K562 (cell line): Measurements from ENCODE around the gene KLHL22. TPM values are rescaled to one million over a fixed set of nuclear protein-coding genes. Genes with fewer than 3 reads are reported as not detected.

Experiments
- CBX3 ChIP-seq, 2 experiments: IDR thresholded peaks; 1 replicate in 1 of 2; 2 replicates in 1 of 2; pipeline ENCODE4 v1.6.1; 2012; ENCODE audit warnings: inconsistent platforms in 2 of 2, low read length in 2 of 2, borderline replicate concordance in 1 of 2, control low read depth in 1 of 2
- CREM ChIP-seq: IDR thresholded peaks from 2 replicates; pipeline ENCODE4 v1.6.1; 2014; ENCODE audit warnings: antibody characterized with exemption, low read depth
- ELF2 ChIP-seq: fragments of 250-450 bp; sonication (Bioruptor Pico); IDR thresholded peaks from 2 replicates; pipeline ENCODE4 v1.5.0; 2021; ENCODE audit warnings: mild to moderate bottlenecking
- ETV1 ChIP-seq: fragments of 450-650 bp; conservative IDR thresholded peaks from 2 replicates; pipeline ENCODE4 v1.6.1; 2016; ENCODE audit warnings: missing genetic modification characterization, control low read depth, low read depth, missing compliant biosample characterization
- FOXK1 ChIP-seq: sonication (generic); formaldehyde crosslinking; IDR thresholded peaks from 2 replicates; pipeline ENCODE4 v1.8.0; 2022; ENCODE audit warnings: missing genetic modification reagents, mild to moderate bottlenecking, borderline replicate concordance
- HNRNPLL ChIP-seq: fragments of 200-400 bp; formaldehyde crosslinking; IDR thresholded peaks from 2 replicates; pipeline ENCODE4 v1.6.1; 2017; ENCODE audit warnings: low read length, low read depth, mild to moderate bottlenecking; ENCODE audit not compliant: poor library complexity, severe bottlenecking
- ILK ChIP-seq: fragments of 450-650 bp; IDR thresholded peaks from 2 replicates; pipeline ENCODE4 v1.6.1; 2016; ENCODE audit warnings: missing genetic modification characterization, low read depth, mild to moderate bottlenecking, missing compliant biosample characterization, moderate library complexity, borderline replicate concordance
- KLF1 ChIP-seq: fragments of 450-650 bp; IDR thresholded peaks from 2 replicates; pipeline ENCODE4 v1.6.1; 2016; ENCODE audit warnings: missing genetic modification characterization, missing compliant biosample characterization
- MAFK ChIP-seq: IDR thresholded peaks from 2 replicates; pipeline ENCODE4 v1.6.1; 2011; ENCODE audit warnings: low read length, improper control_type of control experiment
- MITF ChIP-seq: IDR thresholded peaks from 2 replicates; pipeline ENCODE4 v1.6.1; 2014; ENCODE audit warnings: antibody characterized with exemption
- NCOA4 ChIP-seq: fragments of 450-650 bp; IDR thresholded peaks from 2 replicates; pipeline ENCODE4 v1.6.1; 2018; ENCODE audit warnings: mild to moderate bottlenecking; ENCODE audit not compliant: partially characterized antibody
- NONO ChIP-seq, 2 experiments: fragments of 200-400 bp in 1 of 2; fragments of 450-650 bp in 1 of 2; formaldehyde crosslinking in 1 of 2; IDR thresholded peaks; 2 replicates each; pipeline ENCODE4 v1.6.1; 2017; ENCODE audit warnings: low read depth in 2 of 2, mild to moderate bottlenecking in 2 of 2, moderate library complexity in 2 of 2, low read length in 1 of 2
- TAF7 ChIP-seq: fragments of 450-650 bp; IDR thresholded peaks from 2 replicates; pipeline ENCODE4 v1.6.1; 2016; ENCODE audit warnings: missing genetic modification characterization, missing compliant biosample characterization
- XRCC3 ChIP-seq: fragments of 450-650 bp; IDR thresholded peaks from 2 replicates; pipeline ENCODE4 v1.6.1; 2017; ENCODE audit warnings: mild to moderate bottlenecking, moderate library complexity
- ZNF174 ChIP-seq: fragments of 250-450 bp; sonication (Bioruptor Pico); IDR thresholded peaks from 2 replicates; pipeline ENCODE4 v1.4.0; 2020; ENCODE audit warnings: mild to moderate bottlenecking
- ZNF23 ChIP-seq: fragments of 250-450 bp; sonication (Bioruptor Pico); IDR thresholded peaks from 2 replicates; pipeline ENCODE4 v1.4.0; 2020; ENCODE audit warnings: mild to moderate bottlenecking
- ZNF232 ChIP-seq: sonication (generic); formaldehyde crosslinking; IDR thresholded peaks from 2 replicates; pipeline ENCODE4 v1.8.0; 2022; ENCODE audit warnings: mild to moderate bottlenecking, missing genetic modification reagents
- ZNF354B ChIP-seq: fragments of 250-450 bp; sonication (Bioruptor Pico); IDR thresholded peaks from 2 replicates; pipeline ENCODE4 v1.4.0; 2020
- ZNF76 ChIP-seq: fragments of 250-450 bp; sonication (Bioruptor Pico); IDR thresholded peaks from 2 replicates; pipeline ENCODE4 v1.4.0; 2020; ENCODE audit warnings: mild to moderate bottlenecking, moderate library complexity, borderline replicate concordance
- polyA plus RNA-seq, 8 experiments: library from polyadenylated mRNA; depleted of rRNA in 4 of 8; stranded (reverse) in 5 of 8; unstranded in 3 of 8; fragments of >200 nt; fragmentation: Nextera tagmentation in 2 of 8; fragmentation: Illumina TruSeq in 1 of 8; extraction: Ambion mirVana in 2 of 8; extraction: Trizol in 1 of 8; gene quantifications; 2 replicates each; pipeline versions ENCODE4 v1.2.1 to v1.2.3, GENCODE V29; 2011 to 2014; ENCODE audit warnings: inconsistent platforms in 1 of 8, missing spikeins in 1 of 8
- total RNA-seq, 7 experiments: library from RNA; depleted of rRNA in 6 of 7; stranded (reverse); fragments of >200 nt in 6 of 7; fragmentation: Illumina TruSeq in 2 of 7; extraction: Trizol in 2 of 7; gene quantifications; 2 replicates each; pipeline versions ENCODE4 v1.2.1 to v1.2.3, GENCODE V29; 2011 to 2021; ENCODE audit warnings: low replicate concordance in 1 of 7
- TF ChIP-seq, protein P1 (sequence below): fragments of 200-800 bp; sonication (Bioruptor generic); IDR thresholded peaks from 2 replicates; pipeline ENCODE4 v1.6.1; 2017; ENCODE audit warnings: missing genetic modification characterization, missing compliant biosample characterization
- TF ChIP-seq, protein P2 (sequence below): fragments of 200-400 bp; formaldehyde crosslinking; IDR thresholded peaks from 2 replicates; pipeline ENCODE4 v1.6.1; 2017; ENCODE audit warnings: mild to moderate bottlenecking, low read depth, low read length, moderate library complexity
- TF ChIP-seq, protein P3 (sequence below): sonication (generic); formaldehyde crosslinking; IDR thresholded peaks from 2 replicates; pipeline ENCODE4 v1.8.0; 2022; ENCODE audit warnings: missing genetic modification reagents, mild to moderate bottlenecking, borderline replicate concordance

Gene KLHL22
- total and polyA plus RNA-seq, 9 of the 15 experiments (the other 6 are each of a cell fraction or from before 2014, with no cell fraction given) = 1.3 to 25.6 (median 15.2) TPM

DNA sequence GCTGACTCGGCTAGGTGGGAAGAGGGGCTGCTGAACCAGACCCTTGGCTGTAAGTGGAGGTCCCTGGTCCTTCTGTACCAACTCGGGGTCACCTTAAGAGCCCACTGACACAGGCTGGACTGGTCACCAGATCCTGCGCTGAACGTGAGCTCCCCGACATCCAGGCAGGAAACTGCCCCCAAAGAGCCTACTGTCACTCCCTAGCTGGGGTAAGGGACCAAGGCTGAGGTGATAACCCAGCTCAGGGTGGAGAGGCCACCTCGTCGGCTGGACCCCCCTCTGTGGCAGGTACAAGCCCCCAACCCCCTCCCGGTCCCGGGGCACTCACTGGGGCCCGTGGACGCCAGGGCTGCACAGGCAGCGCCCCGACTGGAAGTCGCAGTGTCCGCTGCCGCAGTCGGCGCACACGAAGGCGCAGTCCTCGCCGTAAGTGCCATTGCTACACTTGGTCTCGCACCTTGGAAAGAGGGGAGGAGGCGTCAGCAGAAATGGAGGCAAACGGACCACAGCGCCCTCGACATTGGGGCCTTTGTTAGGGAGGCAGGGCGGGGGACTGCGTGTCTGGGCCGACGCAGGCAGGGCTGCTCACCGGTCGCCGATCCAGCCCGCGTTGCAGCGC is 65.4 kb downstream of the KLHL22 start (continued):
- TF ChIP-seq ILK (tag) = no peak
- TF ChIP-seq ZNF354B = no peak
- no peak for TF ChIP-seq ETV1
- no peak for TF ChIP-seq KLF1 (tag)
- TF ChIP-seq ZNF76 = no peak
- no peak for TF ChIP-seq ZNF23 (CRISPR knock-in tag)
- no peak for TF ChIP-seq MAFK
- no peak for TF ChIP-seq ZNF174
- TF ChIP-seq ZNF232 (CRISPR knock-in tag) = no peak
- no peak for TF ChIP-seq TAF7 (tag)
- TF ChIP-seq MITF = no peak
- TF ChIP-seq, protein P1, sequence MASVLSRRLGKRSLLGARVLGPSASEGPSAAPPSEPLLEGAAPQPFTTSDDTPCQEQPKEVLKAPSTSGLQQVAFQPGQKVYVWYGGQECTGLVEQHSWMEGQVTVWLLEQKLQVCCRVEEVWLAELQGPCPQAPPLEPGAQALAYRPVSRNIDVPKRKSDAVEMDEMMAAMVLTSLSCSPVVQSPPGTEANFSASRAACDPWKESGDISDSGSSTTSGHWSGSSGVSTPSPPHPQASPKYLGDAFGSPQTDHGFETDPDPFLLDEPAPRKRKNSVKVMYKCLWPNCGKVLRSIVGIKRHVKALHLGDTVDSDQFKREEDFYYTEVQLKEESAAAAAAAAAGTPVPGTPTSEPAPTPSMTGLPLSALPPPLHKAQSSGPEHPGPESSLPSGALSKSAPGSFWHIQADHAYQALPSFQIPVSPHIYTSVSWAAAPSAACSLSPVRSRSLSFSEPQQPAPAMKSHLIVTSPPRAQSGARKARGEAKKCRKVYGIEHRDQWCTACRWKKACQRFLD (CRISPR knock-in tag) = no peak
- TF ChIP-seq CBX3 (IDR thresholded peaks at IDR 0.05; ENCODE audit: borderline replicate concordance in 1 of 2, low read length in 2 of 2) = no peak
- TF ChIP-seq XRCC3 = no peak
- peak; percentile 63 for TF ChIP-seq HNRNPLL
- 0 out of 2 replicates have a peak, but pooled peaks have one; percentile 11 for TF ChIP-seq CREM
- TF ChIP-seq FOXK1 (CRISPR knock-in tag) = no peak
- TF ChIP-seq, protein P2, sequence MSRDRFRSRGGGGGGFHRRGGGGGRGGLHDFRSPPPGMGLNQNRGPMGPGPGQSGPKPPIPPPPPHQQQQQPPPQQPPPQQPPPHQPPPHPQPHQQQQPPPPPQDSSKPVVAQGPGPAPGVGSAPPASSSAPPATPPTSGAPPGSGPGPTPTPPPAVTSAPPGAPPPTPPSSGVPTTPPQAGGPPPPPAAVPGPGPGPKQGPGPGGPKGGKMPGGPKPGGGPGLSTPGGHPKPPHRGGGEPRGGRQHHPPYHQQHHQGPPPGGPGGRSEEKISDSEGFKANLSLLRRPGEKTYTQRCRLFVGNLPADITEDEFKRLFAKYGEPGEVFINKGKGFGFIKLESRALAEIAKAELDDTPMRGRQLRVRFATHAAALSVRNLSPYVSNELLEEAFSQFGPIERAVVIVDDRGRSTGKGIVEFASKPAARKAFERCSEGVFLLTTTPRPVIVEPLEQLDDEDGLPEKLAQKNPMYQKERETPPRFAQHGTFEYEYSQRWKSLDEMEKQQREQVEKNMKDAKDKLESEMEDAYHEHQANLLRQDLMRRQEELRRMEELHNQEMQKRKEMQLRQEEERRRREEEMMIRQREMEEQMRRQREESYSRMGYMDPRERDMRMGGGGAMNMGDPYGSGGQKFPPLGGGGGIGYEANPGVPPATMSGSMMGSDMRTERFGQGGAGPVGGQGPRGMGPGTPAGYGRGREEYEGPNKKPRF = no peak
- TF ChIP-seq, protein P3, sequence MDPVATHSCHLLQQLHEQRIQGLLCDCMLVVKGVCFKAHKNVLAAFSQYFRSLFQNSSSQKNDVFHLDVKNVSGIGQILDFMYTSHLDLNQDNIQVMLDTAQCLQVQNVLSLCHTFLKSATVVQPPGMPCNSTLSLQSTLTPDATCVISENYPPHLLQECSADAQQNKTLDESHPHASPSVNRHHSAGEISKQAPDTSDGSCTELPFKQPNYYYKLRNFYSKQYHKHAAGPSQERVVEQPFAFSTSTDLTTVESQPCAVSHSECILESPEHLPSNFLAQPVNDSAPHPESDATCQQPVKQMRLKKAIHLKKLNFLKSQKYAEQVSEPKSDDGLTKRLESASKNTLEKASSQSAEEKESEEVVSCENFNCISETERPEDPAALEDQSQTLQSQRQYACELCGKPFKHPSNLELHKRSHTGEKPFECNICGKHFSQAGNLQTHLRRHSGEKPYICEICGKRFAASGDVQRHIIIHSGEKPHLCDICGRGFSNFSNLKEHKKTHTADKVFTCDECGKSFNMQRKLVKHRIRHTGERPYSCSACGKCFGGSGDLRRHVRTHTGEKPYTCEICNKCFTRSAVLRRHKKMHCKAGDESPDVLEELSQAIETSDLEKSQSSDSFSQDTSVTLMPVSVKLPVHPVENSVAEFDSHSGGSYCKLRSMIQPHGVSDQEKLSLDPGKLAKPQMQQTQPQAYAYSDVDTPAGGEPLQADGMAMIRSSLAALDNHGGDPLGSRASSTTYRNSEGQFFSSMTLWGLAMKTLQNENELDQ (CRISPR knock-in tag) = no peak
- TF ChIP-seq NONO (IDR thresholded peaks at IDR 0.05; ENCODE audit: low read depth in 2 of 2, low read length in 1 of 2) = peak in 1 of 2 experiments; percentile 5; a peak in 1 of 4 replicates
- no peak for TF ChIP-seq ELF2 (CRISPR knock-in tag)
- no peak for TF ChIP-seq NCOA4
